Prostate gland (tissue), 2 donors: ENCODE measurements around the gene ZBTB7C. TPM values are rescaled to one million over a fixed set of nuclear protein-coding genes. Genes with fewer than 3 reads are reported as not detected.
A peak's percentile ranks its signal among the peaks of the same experiment; 100 is the strongest.

Source experiments
- DNase-seq: peaks from one replicate; pipeline ENCODE4 v3.0.0-alpha.2; 2019; ENCODE audit warnings: low spot score
- H3K27ac ChIP-seq, 2 donors: fragments of 200-600 bp; sonication (generic); 2 replicates each; pipeline ENCODE4 v1.5.1; 2017 to 2019
- H3K27me3 ChIP-seq: fragments of 200-600 bp; sonication (generic); replicated peaks from 2 replicates; pipeline ENCODE4 v1.5.1; 2019; ENCODE audit not compliant: insufficient read depth
- H3K36me3 ChIP-seq, 2 donors: fragments of 200-600 bp; sonication (generic); 1 replicate in 1 of 2; 2 replicates in 1 of 2; pipeline versions ENCODE4 v1.5.1 to v1.8.1; 2017 to 2019
- H3K4me1 ChIP-seq: fragments of 200-600 bp; sonication (generic); replicated peaks from 2 replicates; pipeline ENCODE4 v1.5.1; 2019
- H3K4me3 ChIP-seq, 2 donors: fragments of 200-600 bp; sonication (generic); 2 replicates each; pipeline ENCODE4 v1.5.1; 2017 to 2019
- H3K9me3 ChIP-seq: fragments of 200-600 bp; sonication (generic); 2 replicates; pipeline ENCODE4 v1.5.1; 2017
- CTCF ChIP-seq, 4 experiments: fragments of 200-600 bp in 2 of 4; fragments of 450-650 bp in 2 of 4; sonication (generic) in 2 of 4; IDR thresholded peaks; 1 replicate in 3 of 4; 2 replicates in 1 of 4; pipeline ENCODE4 v1.5.1; 2016 to 2019; ENCODE audit warnings: antibody characterized with exemption in 4 of 4, mild to moderate bottlenecking in 2 of 4, moderate library complexity in 2 of 4
- POLR2A ChIP-seq: fragments of 450-650 bp; IDR thresholded peaks from one replicate; pipeline ENCODE4 v1.6.1; 2016; ENCODE audit warnings: antibody characterized with exemption, mild to moderate bottlenecking
- POLR2AphosphoS5 ChIP-seq: sonication (generic); formaldehyde crosslinking; IDR thresholded peaks from one replicate; pipeline ENCODE4 v1.6.1; 2017; ENCODE audit warnings: antibody characterized with exemption
- WGBS: methylation state at CpG from one replicate; pipeline ENCODE4 v1.1.5; 2018; 5-methylcytosine and 5-hydroxymethylcytosine counted together
- intact Hi-C: fragments of 100-400 bp; cut with DNase I; formaldehyde crosslinking; loops from one replicate; pipeline ENCODE4 v1.14.2; 2022
- total RNA-seq, 2 donors: library from RNA; depleted of rRNA; stranded (reverse); fragments of >200 nt; gene quantifications; one replicate each; pipeline ENCODE4 v1.1.0, GENCODE V29; 2016

The ZBTB7C gene
- total RNA-seq, 2 donors from 2014 or later = 14.7 to 48.9 TPM

DNA sequence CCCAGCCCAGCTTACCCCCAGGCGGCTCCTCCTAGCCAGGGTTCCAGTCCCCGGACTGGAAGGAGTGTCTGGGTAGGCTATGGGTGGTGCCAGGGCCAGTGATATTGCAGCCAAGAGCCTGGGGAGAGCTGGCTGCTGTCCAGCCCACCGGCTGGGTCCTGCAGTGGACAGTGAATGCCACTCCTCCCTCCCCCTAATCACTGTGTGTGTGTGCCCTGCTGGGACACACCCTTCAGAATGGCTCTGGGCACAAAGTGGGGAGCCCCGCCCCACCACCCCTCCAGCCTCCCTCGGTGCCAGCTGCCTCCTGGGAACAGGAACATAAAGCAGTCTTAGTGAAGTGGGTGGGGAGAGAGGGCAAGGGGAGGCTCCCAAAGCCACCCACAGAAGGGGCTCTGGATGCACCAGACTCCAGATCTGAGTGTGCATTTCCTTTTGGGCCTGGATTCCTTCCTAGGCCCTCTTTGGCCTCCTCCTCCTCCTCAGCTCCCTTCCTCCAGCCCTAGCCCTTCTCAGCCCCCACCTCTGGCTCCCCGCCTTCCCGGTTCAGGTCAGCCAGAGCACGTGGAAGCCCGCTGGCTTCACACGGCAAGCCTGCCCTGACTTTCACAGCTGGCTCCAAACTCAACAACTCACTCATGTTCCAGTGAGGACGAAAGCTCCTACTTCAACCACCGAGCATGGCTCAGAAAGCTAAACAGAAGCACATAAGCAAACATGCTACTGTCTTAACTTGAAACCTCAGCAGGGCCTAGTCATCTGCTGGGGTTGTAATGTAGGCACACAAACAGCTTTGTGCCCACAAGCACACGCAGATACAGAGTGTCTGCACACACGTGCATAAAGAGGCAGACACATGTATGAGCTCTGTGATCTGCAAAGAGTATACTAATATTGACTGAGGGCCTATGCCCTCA lies 269.5 kb downstream of the ZBTB7C start:
- Histone ChIP-seq H3K4me1 (peaks cover 5% of the 10 kb centered on the region), H3K9me3 (no peaks in the 10 kb centered on the region), H3K27me3 (no peaks in the 10 kb centered on the region), H3K4me3 (no peak overlapping the region), H3K27ac (peak overlapping the region; percentile 31 to 55), H3K36me3 (no peaks in the 10 kb centered on the region)
- TF ChIP-seq POLR2AphosphoS5 (peak; percentile 51), POLR2A (no peak), CTCF (IDR thresholded peaks at IDR 0.05) (no peak)
- 42% methylated on average over 14 of the region's 14 CpGs for WGBS
- peak; percentile 76 for DNase-seq
- intact Hi-C loops = no loop called here

DNA sequence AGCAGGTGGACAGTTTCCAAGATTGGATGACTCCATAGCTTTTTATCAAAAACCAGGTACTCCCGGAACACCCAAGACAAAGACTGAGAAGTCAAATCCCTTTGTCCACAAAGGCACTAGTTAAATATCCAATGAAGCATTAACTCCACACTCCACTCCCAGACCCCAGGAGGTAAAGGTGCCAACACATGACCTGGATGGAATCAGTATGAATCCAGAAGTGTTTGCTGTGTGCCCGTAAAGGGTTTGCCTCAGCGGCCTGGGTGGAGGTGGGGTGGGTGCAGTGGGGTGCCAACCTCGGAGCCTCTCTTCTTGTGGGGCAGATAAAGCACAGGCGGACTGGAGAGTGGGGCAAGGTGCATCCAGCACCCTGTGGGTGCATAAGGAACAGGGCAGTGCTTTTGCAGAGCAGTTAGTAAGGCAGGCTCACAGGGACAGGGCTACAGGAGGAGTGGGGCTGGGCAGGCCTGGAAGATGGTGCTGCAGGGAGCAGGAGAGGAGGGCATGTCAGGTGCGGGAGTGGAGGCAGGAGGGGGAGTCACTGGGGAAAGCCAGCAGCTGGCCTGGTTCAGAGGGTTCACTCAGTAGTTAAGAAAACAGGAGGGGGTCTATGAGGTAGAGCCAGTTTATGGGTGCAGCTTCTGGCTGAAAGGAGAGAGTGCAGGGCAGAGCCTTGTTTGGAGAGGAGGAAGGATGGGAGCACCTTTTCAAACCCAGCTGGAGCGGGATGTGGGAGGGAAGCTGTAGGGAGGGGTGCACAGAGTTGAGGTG lies 270.3 kb downstream of the ZBTB7C start:
- no peak for TF ChIP-seq POLR2A
- TF ChIP-seq POLR2AphosphoS5 = no peak
- no peak for TF ChIP-seq CTCF (IDR thresholded peaks at IDR 0.05)
- Histone ChIP-seq H3K27me3 (no peaks in the 10 kb centered on the region), H3K36me3 (no peaks in the 10 kb centered on the region), H3K27ac (no peak overlapping the region), H3K9me3 (no peaks in the 10 kb centered on the region), H3K4me3 (no peak overlapping the region), H3K4me1 (peaks cover 5% of the 10 kb centered on the region)
- intact Hi-C loops = no loop called here
- DNase-seq = no peak
- WGBS = 55% methylated on average over 7 of the region's 7 CpGs

DNA sequence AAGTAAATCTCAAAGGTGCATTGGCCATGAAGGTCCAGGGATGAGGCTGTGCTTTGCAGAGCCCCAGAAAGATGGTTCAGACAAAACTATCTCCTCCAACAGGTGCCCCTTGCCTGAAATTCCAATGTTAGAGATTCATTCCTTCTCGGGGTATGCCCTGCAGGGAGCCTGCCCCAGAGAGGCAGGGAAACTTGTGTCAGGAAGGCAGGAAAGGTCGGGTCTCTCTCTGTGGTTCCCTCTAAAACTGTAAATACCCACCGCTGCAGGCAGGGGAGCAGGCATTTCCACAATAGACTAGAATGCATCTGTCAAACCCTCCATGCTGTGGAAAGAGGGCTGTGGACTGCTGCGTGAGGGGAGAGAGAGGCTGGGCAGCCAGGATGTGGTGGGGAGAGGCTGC lies 271.0 kb downstream of the ZBTB7C start:
- Histone ChIP-seq H3K27me3 (no peaks in the 10 kb centered on the region), H3K4me1 (peaks cover 5% of the 10 kb centered on the region), H3K27ac (no peak overlapping the region), H3K4me3 (no peak overlapping the region), H3K9me3 (no peaks in the 10 kb centered on the region), H3K36me3 (no peaks in the 10 kb centered on the region)
- DNase-seq = no peak
- WGBS = 73% methylated on average over 4 of the region's 4 CpGs
- intact Hi-C loops = no loop called here
- TF ChIP-seq POLR2AphosphoS5 (no peak), CTCF (IDR thresholded peaks at IDR 0.05) (peak in 1 of 4 experiments; percentile 7)

DNA sequence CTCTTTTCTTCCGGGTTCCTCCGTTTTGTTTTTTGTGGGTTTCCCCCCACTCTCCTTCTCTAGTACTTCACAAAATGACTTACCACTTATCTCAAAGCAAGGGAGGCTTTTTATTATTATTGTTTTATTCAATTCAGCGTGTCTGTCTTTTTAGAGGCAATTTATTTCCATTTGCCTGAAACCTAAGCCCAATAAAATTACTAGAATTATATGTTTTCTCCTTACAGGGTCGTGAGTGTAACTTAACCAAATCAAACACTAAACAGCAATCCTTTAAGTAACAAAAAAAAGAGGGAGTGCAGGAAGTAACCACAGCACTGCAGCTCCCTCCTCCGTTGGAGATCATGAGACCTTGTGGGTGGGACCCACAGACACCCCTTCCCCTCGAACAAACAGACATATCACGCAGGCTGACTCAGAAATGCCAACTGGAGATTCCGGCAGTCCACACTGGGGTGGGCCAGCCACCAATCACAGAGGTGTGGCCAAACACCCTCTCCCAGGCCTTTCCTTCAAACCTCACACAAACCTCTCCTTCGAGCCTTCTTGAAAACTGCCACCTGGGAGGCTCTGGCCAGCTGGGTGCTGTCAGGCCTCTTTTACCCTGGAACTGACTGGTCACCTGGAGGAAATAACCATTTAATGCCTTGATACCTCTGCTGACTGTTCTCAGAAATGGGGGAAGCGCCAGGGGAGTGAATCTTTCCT lies 271.7 kb downstream of the ZBTB7C start:
- 34% methylated on average over 10 of the region's 10 CpGs for WGBS
- TF ChIP-seq POLR2A (peak; percentile 37), CTCF (IDR thresholded peaks at IDR 0.05) (no peak)

More for the DNA sequence above, 271.7 kb downstream of the ZBTB7C start:
- no peaks in the 10 kb centered on the region for H3K9me3 ChIP-seq
- H3K36me3 ChIP-seq = no peaks in the 10 kb centered on the region
- H3K4me3 ChIP-seq = peak overlapping the region in 1 of 2 donors; percentile 52
- H3K27me3 ChIP-seq = no peaks in the 10 kb centered on the region
- peak overlapping the region in 1 of 2 donors; percentile 58 for H3K27ac ChIP-seq
- intact Hi-C loops = no loop called here
- DNase-seq = no peak
- peaks cover 10% of the 10 kb centered on the region for H3K4me1 ChIP-seq
